ENCODE data around the gene BAK1.

Gene BAK1

GRCh38 chr6:33610779-33611732 is 31.0 kb upstream of the BAK1 start:
- Histone ChIP-seq H3K36me3 (ENCODE audit: control insufficient read depth, insufficient read depth, low read length) (no peaks in the 10 kb centered on the region), H3K18ac (ENCODE audit: low read length) (no peak overlapping the region), H3K4me3 (ENCODE audit: low read length) (no peak overlapping the region), H3K79me2 (ENCODE audit: control insufficient read depth, insufficient read depth, low read length) (no peaks in the 10 kb centered on the region), H3K4me2 (ENCODE audit: low read length) (no peak overlapping the region), H3K4me1 (ENCODE audit: control insufficient read depth, low read depth, low read length) (peaks cover 2% of the 10 kb centered on the region), H3K9ac (ENCODE audit: low read length) (no peak overlapping the region), H3K23ac (ENCODE audit: low read length) (no peak overlapping the region), H3K4ac (ENCODE audit: low read depth, low read length) (no peak overlapping the region), H4K5ac (ENCODE audit: low read length) (no peak overlapping the region), H3K56ac (ENCODE audit: low read length) (peak overlapping the region; percentile 12), H3K27ac (ENCODE audit: low read depth, low read length) (no peak overlapping the region), H2BK15ac (replicated peaks; ENCODE audit: low read depth) (no peak overlapping the region), H3K27me3 (ENCODE audit: insufficient read depth, low read length, poor library complexity) (no peaks in the 10 kb centered on the region), H2BK120ac (ENCODE audit: low read depth, low read length) (no peak overlapping the region), H4K8ac (ENCODE audit: low read depth, low read length) (no peak overlapping the region), H2BK5ac (ENCODE audit: low read length) (no peak overlapping the region), H2AK5ac (ENCODE audit: low read length) (no peak overlapping the region), H3K79me1 (ENCODE audit: low read length) (no peaks in the 10 kb centered on the region)
- no CpG with 5 or more reads among the region's 22 CpGs for WGBS (ENCODE audit: extremely low coverage, insufficient coverage, low lambda C conversion rate)
- no peak for DNase-seq

GRCh38 chr6:33610067-33610466 is 30.0 kb upstream of the BAK1 start:
- Histone ChIP-seq H3K27ac (ENCODE audit: low read depth, low read length) (no peak overlapping the region), H3K4me2 (ENCODE audit: low read length) (no peak overlapping the region), H3K4me3 (ENCODE audit: low read length) (no peak overlapping the region), H2BK15ac (replicated peaks; ENCODE audit: low read depth) (no peak overlapping the region), H2BK5ac (ENCODE audit: low read length) (no peak overlapping the region), H3K23ac (ENCODE audit: low read length) (no peak overlapping the region), H3K79me1 (ENCODE audit: low read length) (no peaks in the 10 kb centered on the region), H3K4ac (ENCODE audit: low read depth, low read length) (no peak overlapping the region), H3K36me3 (ENCODE audit: control insufficient read depth, insufficient read depth, low read length) (no peaks in the 10 kb centered on the region), H4K8ac (ENCODE audit: low read depth, low read length) (no peak overlapping the region), H3K9ac (ENCODE audit: low read length) (no peak overlapping the region), H3K27me3 (ENCODE audit: insufficient read depth, low read length, poor library complexity) (no peaks in the 10 kb centered on the region), H3K18ac (ENCODE audit: low read length) (no peak overlapping the region), H3K4me1 (ENCODE audit: control insufficient read depth, low read depth, low read length) (peaks cover 2% of the 10 kb centered on the region), H3K56ac (ENCODE audit: low read length) (no peak overlapping the region), H3K79me2 (ENCODE audit: control insufficient read depth, insufficient read depth, low read length) (no peaks in the 10 kb centered on the region), H4K5ac (ENCODE audit: low read length) (no peak overlapping the region), H2BK120ac (ENCODE audit: low read depth, low read length) (no peak overlapping the region), H2AK5ac (ENCODE audit: low read length) (no peak overlapping the region)
- WGBS (ENCODE audit: extremely low coverage, insufficient coverage, low lambda C conversion rate), result no CpG with 5 or more reads among the region's 4 CpGs
- no peak for DNase-seq

- DNase-seq, result no peak
- peaks cover 2% of the 10 kb centered on the region for H3K4me1 ChIP-seq (ENCODE audit: control insufficient read depth, low read depth, low read length)
- no peak overlapping the region for H3K4me2 ChIP-seq (ENCODE audit: low read length)
- H3K9ac ChIP-seq (ENCODE audit: low read length), result no peak overlapping the region
- H2AK5ac ChIP-seq (ENCODE audit: low read length), result no peak overlapping the region
- H3K79me2 ChIP-seq (ENCODE audit: control insufficient read depth, insufficient read depth, low read length), result no peaks in the 10 kb centered on the region
- WGBS (ENCODE audit: extremely low coverage, insufficient coverage, low lambda C conversion rate), result no CpG with 5 or more reads among the region's 6 CpGs
- no peaks in the 10 kb centered on the region for H3K27me3 ChIP-seq (ENCODE audit: insufficient read depth, low read length, poor library complexity)
- H3K56ac ChIP-seq (ENCODE audit: low read length), result no peak overlapping the region
- no peaks in the 10 kb centered on the region for H3K36me3 ChIP-seq (ENCODE audit: control insufficient read depth, insufficient read depth, low read length)
- H4K8ac ChIP-seq (ENCODE audit: low read depth, low read length), result no peak overlapping the region
- H3K79me1 ChIP-seq (ENCODE audit: low read length), result no peaks in the 10 kb centered on the region
- H2BK120ac ChIP-seq (ENCODE audit: low read depth, low read length), result no peak overlapping the region
- H3K23ac ChIP-seq (ENCODE audit: low read length), result no peak overlapping the region
- no peak overlapping the region for H2BK5ac ChIP-seq (ENCODE audit: low read length)
- H3K18ac ChIP-seq (ENCODE audit: low read length), result no peak overlapping the region
- H3K4me3 ChIP-seq (ENCODE audit: low read length), result no peak overlapping the region
- H4K5ac ChIP-seq (ENCODE audit: low read length), result no peak overlapping the region
- H3K27ac ChIP-seq (ENCODE audit: low read depth, low read length), result no peak overlapping the region
- H2BK15ac ChIP-seq (replicated peaks; ENCODE audit: low read depth), result no peak overlapping the region
- H3K4ac ChIP-seq (ENCODE audit: low read depth, low read length), result no peak overlapping the region
Observed at GRCh38 chr6:33609528-33609927, 29.5 kb upstream of the BAK1 start.

GRCh38 chr6:33609019-33609418 is 28.9 kb upstream of the BAK1 start:
- Histone ChIP-seq H3K79me1 (ENCODE audit: low read length) (no peaks in the 10 kb centered on the region), H3K4me3 (ENCODE audit: low read length) (no peak overlapping the region), H3K27ac (ENCODE audit: low read depth, low read length) (no peak overlapping the region), H3K56ac (ENCODE audit: low read length) (no peak overlapping the region), H3K36me3 (ENCODE audit: control insufficient read depth, insufficient read depth, low read length) (no peaks in the 10 kb centered on the region), H4K8ac (ENCODE audit: low read depth, low read length) (no peak overlapping the region), H3K4me1 (ENCODE audit: control insufficient read depth, low read depth, low read length) (peaks cover 2% of the 10 kb centered on the region), H2BK15ac (replicated peaks; ENCODE audit: low read depth) (no peak overlapping the region), H3K4me2 (ENCODE audit: low read length) (no peak overlapping the region), H3K79me2 (ENCODE audit: control insufficient read depth, insufficient read depth, low read length) (no peaks in the 10 kb centered on the region), H2BK120ac (ENCODE audit: low read depth, low read length) (no peak overlapping the region), H2BK5ac (ENCODE audit: low read length) (no peak overlapping the region), H2AK5ac (ENCODE audit: low read length) (no peak overlapping the region), H4K5ac (ENCODE audit: low read length) (no peak overlapping the region), H3K27me3 (ENCODE audit: insufficient read depth, low read length, poor library complexity) (no peaks in the 10 kb centered on the region), H3K9ac (ENCODE audit: low read length) (no peak overlapping the region), H3K18ac (ENCODE audit: low read length) (no peak overlapping the region), H3K23ac (ENCODE audit: low read length) (no peak overlapping the region), H3K4ac (ENCODE audit: low read depth, low read length) (no peak overlapping the region)
- DNase-seq, result no peak
- no CpG with 5 or more reads among the region's 3 CpGs for WGBS (ENCODE audit: extremely low coverage, insufficient coverage, low lambda C conversion rate)

GRCh38 chr6:33607784-33608161 is 27.7 kb upstream of the BAK1 start:
- WGBS (ENCODE audit: extremely low coverage, insufficient coverage, low lambda C conversion rate), result no CpG with 5 or more reads among the region's 5 CpGs

More at GRCh38 chr6:33607784-33608161, 27.7 kb upstream of the BAK1 start:
- no peaks in the 10 kb centered on the region for H3K27me3 ChIP-seq (ENCODE audit: insufficient read depth, low read length, poor library complexity)
- H2BK5ac ChIP-seq (ENCODE audit: low read length), result no peak overlapping the region
- H2BK15ac ChIP-seq (replicated peaks; ENCODE audit: low read depth), result no peak overlapping the region
- no peaks in the 10 kb centered on the region for H3K36me3 ChIP-seq (ENCODE audit: control insufficient read depth, insufficient read depth, low read length)
- no peak overlapping the region for H2AK5ac ChIP-seq (ENCODE audit: low read length)
- peak; percentile 42 for DNase-seq
- no peak overlapping the region for H3K23ac ChIP-seq (ENCODE audit: low read length)
- H2BK120ac ChIP-seq (ENCODE audit: low read depth, low read length), result no peak overlapping the region
- no peak overlapping the region for H4K8ac ChIP-seq (ENCODE audit: low read depth, low read length)
- no peak overlapping the region for H3K4ac ChIP-seq (ENCODE audit: low read depth, low read length)
- H3K79me1 ChIP-seq (ENCODE audit: low read length), result no peaks in the 10 kb centered on the region
- H3K27ac ChIP-seq (ENCODE audit: low read depth, low read length), result no peak overlapping the region
- H3K9ac ChIP-seq (ENCODE audit: low read length), result no peak overlapping the region
- no peak overlapping the region for H3K4me2 ChIP-seq (ENCODE audit: low read length)
- H3K4me1 ChIP-seq (ENCODE audit: control insufficient read depth, low read depth, low read length), result peaks cover 2% of the 10 kb centered on the region
- H3K18ac ChIP-seq (ENCODE audit: low read length), result no peak overlapping the region
- H3K4me3 ChIP-seq (ENCODE audit: low read length), result no peak overlapping the region
- H3K79me2 ChIP-seq (ENCODE audit: control insufficient read depth, insufficient read depth, low read length), result no peaks in the 10 kb centered on the region
- H4K5ac ChIP-seq (ENCODE audit: low read length), result no peak overlapping the region
- no peak overlapping the region for H3K56ac ChIP-seq (ENCODE audit: low read length)
